NCI-H1694 (cell line): ENCODE results near the gene PPRC1.

ENCODE experiments used
- DNase-seq: peaks from one replicate; lab custom pipeline; 2025; lab: John Stamatoyannopoulos, UW

PPRC1 gene, protein sequence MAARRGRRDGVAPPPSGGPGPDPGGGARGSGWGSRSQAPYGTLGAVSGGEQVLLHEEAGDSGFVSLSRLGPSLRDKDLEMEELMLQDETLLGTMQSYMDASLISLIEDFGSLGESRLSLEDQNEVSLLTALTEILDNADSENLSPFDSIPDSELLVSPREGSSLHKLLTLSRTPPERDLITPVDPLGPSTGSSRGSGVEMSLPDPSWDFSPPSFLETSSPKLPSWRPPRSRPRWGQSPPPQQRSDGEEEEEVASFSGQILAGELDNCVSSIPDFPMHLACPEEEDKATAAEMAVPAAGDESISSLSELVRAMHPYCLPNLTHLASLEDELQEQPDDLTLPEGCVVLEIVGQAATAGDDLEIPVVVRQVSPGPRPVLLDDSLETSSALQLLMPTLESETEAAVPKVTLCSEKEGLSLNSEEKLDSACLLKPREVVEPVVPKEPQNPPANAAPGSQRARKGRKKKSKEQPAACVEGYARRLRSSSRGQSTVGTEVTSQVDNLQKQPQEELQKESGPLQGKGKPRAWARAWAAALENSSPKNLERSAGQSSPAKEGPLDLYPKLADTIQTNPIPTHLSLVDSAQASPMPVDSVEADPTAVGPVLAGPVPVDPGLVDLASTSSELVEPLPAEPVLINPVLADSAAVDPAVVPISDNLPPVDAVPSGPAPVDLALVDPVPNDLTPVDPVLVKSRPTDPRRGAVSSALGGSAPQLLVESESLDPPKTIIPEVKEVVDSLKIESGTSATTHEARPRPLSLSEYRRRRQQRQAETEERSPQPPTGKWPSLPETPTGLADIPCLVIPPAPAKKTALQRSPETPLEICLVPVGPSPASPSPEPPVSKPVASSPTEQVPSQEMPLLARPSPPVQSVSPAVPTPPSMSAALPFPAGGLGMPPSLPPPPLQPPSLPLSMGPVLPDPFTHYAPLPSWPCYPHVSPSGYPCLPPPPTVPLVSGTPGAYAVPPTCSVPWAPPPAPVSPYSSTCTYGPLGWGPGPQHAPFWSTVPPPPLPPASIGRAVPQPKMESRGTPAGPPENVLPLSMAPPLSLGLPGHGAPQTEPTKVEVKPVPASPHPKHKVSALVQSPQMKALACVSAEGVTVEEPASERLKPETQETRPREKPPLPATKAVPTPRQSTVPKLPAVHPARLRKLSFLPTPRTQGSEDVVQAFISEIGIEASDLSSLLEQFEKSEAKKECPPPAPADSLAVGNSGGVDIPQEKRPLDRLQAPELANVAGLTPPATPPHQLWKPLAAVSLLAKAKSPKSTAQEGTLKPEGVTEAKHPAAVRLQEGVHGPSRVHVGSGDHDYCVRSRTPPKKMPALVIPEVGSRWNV (N-terminal part only)

DNA sequence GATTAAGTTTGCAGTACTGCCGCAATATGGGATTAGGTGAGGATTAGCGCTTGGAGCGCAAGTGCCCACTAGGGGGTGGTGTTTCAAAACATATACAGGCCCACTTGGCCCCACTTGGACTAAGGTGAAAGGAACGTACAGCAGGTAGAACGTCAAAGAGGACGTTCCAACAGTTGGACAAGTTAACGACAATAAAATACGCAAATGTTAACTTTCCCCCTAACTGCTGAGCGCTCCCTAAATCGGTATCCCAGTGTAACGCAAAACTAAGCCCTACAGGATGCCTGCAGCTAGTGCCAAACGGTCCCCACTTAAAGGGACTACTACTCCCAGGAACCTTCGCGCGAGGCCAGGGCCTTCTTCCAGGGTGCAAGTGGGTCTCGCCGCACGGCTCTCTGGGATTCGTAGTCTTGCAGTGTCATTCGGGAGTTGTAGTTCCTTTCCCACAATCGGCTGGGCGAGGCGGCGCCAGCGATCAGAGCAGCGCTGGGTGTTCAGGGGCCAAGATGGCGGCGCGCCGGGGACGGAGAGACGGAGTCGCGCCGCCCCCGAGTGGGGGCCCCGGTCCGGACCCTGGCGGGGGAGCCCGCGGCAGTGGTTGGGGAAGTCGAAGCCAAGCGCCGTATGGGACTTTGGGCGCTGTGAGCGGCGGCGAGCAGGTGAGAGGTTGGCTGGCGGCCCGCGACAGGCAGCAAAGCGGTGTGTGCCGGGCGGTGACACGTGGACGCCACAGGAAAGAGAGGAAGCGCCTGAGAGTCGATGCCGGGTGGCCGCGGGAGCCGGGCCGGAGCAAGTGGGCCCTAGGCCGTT, at the start of gene PPRC1:
Gene PPRC1, plus strand, starts transcription at position 478 of the 810 bp plus-strand sequence. Its CDS starts 29 bp downstream, at position 507.
- DNase-seq: peak; percentile 96

DNA sequence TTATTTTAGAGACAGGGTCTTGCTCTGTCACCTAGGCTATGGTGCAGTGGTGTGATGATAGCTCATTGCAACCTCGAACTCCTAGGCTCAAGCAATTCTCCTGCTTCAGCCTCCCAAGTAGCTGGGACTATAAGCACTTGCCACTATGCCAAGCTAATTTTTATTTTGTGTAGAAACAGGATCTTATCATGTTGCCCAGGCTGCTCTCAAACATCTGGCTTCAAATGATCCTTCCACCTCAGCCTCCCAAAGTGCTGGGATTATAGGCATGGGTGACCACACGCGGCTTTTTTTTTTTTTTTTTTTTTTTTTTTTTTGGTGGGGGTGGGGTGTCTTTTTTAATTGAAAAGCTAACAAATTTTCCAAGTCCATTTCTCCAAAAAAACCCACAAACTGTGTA, 49.3 kb upstream of the PPRC1 start:
- DNase-seq: no peak

DNA sequence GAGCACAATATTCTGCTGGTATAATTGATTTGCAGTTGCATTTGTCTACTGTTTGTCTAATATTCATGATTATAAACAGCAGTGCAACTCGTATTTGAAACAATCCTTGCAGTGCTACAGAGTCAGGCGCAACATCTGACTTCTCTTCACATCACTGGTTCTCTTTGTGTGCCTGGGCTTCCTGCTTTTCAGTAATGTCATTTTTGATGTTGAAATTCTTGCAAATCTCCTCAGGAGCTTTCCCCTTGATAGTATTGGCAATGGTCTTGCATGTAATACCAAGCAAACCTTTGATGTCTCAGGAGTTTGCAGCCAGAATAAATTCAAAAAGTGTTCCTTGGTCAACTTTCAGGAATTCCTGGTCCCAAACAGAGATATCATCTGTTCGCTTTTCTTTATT, 47.5 kb upstream of the PPRC1 start:
- DNase-seq: no peak

DNA sequence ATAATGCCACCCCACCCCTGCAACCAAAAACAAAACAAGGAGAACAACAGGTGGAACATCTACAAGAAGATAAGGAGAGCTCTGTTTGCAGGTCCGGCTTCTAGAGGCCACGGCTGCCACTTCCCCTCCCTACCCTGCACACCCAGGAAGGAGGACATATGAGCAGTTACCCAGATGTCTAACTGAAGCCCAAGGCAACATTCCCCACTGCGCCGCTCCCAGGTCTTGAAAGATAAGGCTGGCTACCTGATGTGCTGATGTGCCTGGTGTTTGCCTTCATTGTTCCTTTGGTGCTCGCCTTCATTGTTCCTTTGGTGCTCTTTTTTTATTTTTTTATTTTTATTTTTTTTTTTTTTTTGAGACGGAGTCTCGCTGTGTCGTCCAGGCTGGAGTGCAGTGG, 46.6 kb upstream of the PPRC1 start:
- no peak for DNase-seq

DNA sequence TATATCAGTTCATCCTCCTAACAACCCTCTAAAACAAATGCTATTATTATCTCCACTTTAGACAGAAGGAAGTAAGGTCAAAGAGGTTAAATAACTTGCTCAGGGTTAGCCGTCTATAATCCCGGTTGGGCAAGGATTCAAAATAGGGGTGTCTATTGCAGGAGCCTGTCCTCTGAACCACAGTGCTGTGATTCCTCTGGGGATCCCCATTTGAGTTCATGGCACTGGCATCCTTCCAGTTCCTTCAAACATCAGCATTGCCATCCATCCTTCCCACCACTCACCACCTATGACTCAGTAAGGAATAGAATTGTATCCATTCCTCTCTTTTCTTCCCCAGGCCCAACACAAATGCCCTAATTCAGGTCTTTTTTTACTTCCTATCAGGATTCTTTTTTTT, 42.1 kb upstream of the PPRC1 start:
- DNase-seq: no peak

DNA sequence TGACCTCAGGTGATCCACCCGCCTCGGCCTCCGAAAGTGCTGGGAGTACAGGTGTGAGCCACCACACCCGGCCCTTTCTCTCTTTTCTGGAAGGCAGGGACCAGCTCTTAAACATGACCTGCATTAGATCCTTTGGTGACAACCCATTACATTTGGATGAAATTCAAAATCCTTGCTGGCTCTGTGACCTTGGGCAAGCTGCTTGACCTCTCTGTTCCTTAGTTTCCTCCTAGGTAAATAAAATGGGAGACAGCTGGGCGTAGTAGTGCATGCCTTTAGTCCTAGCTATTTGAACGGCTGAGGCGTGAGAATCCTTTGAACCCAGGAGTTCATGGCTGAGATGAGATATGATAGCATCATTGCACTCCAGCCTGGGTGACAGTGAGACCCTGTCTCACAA, 36.4 kb upstream of the PPRC1 start:
- no peak for DNase-seq

DNA sequence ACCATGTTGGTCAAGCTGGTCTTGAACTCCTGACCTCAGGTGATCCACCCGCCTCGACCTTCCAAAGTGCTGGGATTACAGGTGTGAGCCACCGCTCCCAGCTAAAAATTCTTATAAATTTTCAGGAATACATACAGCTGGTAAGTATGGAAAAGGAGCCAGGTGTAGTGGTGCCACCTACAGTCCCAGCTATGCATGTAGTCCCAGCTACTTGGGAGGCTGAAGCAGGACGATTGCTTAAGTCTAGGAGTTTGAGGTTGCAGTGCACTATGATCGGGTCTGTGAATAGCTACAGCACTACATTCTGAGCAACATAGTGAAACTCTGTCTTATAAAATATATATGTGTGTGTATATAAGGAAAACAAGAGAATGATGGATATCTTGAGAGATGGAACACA, 31.7 kb upstream of the PPRC1 start:
- no peak for DNase-seq

DNA sequence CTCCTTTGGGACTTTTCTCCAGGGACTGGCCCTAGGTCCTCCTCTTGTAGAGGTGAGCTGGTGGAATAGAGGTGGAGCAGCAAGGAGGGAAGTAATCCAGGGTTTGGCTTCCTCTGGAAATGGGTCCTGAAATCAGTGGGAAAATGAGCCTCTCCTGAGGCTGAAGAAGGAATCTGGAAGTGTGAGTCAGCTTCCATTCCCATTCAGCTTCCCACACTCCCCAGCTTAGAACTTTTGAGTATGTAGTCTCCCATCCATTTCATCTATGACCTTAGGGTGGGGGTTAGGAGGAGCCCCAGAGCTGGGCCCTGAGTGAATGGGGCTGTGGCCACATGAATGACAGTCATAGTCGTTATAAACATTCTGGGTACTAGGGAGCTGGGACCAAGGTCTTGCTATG, 30.4 kb upstream of the PPRC1 start:
- DNase-seq: no peak

DNA sequence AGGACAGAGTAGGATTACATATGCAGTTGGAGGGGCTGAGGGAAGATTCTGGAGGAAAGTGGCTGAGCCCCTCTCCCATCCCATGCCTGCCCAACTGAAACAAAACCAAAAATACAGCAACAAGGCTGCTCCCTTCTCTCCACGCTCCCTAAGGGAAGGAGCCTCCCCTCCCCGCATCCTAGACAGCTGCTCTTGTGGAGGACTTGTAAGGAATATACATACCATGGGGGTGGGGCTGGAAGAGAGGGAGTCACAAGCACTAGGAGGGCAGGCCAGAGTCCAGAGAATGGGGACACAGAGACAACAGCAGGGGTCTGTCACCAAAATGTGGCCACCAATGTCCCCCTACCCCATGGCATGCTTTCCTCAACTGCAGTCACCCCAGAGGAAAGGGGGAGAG, 25.8 kb upstream of the PPRC1 start:
- no peak for DNase-seq

DNA sequence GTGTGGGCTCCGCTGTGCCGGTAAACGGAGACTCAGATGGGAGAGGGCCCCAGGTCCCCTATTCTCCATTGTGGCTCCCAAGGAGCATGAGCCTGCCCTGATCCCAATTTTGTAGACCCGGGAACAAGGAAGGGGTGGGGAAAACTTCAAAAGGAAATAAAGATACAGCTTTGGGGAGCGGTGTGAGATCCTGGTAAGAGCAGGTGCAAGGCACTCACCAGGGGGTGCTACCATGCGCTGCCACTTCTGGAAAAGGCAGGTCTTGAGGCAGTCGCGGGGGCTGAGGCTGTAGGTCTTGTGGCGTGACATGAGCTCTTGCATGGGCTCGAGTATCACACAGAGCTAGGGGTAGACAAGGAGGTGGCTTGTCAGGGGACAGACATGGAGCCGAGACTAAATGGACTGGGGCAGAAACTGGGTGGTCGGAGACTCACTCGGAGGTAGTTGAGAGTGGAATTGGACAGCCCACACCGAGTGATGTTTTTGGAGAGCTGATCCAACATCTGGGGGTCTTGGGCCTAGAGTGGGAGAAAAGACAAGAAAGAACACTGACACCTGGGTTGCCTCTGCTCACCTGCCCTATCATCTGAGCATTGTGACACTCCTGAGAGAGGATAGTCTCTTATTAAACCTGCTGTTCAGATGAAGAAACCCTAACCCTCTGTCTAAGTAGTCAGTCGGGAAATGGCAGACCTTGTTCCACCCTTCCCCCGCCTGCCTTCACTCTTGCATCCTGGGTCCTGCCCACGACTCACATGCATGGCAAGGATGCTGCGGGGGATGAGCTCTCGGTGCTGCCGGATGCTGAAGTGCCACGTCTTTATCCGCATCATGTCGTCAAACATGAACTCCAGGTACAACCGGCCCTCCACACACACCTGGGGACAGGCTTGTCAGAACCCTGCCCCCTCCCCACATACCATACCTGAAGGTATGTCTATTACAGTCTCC, 23.4 kb upstream of the PPRC1 start:
- DNase-seq: no peak

DNA sequence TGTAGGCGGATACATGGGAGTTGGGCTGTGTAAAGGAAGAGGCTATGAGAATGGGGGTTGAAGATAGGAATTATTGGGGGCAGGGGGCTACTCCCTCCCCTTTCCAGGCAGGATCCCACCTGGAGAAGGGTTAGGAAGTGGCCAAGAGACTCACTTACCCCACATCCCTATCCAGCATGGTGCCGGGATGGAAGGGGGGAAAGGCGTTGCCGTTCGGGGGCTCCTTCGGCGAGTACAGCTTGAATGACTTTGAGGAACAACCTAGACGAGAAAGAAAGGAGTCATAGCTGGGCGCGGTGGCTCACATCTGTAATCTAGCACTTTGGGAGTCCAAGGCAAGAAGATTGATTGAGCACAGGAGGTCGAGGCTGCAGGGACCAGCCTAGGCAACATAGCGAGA, 21.6 kb upstream of the PPRC1 start:
- DNase-seq: no peak

DNA sequence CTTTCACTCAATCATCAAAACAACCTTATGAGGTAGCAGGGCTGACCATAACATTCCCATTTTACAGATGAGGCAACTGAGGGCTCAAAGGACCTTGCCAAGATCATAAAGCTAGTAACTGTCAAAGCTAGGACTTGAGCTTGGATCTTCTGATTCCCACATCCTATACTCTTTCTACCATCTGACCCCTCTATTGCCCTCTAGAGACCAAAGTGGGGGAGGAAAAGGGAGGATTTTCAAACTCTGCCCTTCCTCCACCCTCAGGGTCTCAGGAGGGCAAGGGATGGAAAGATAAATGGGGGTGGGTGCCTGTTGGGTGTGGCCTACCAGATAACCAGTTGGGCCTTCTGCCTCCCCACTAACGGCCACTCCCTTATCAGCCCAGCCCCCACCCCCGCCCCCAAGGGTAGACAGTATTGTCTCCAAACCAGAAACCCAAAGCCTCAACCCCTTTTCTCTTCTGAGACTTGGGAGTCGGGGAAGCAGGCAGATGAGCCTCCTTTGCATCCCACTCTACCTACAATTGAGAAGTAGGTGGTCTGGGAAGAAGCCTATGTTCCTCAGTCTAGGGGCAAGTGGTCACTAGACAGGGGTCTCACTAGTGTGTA, 20.5 kb upstream of the PPRC1 start:
- DNase-seq: no peak

DNA sequence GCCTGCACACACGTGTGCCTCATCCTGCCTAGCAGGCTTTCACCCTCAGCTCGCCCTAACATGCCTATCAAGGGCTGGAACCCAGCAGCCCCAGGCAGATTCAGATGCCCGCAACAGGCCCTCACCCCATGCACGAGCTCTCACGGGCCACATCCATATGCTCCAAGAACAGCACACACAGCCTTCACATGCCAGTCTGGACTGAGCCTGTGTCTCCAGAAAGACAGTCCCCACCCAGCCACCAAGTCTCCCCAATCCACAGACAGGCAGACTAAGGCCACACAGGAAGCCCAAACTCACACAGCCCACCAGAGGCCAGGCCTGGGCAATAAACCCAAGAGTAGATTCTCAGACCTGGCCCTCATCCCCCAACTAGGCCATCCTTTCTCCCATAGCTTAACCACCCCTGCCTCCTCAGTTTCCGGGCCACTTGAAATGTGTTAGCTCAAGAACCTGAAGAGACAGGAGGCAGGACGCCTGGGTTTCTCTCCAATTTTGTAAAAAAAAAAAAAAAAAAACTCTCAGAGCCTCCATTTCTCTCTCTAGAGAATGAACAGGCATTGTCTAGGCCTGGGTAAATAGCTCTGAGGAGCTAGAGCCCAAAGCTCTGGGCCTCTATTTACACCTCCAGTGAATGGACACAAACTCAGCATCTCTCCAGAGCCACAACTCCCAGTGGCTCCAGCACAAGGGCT, 19.4 kb upstream of the PPRC1 start:
- DNase-seq: no peak

DNA sequence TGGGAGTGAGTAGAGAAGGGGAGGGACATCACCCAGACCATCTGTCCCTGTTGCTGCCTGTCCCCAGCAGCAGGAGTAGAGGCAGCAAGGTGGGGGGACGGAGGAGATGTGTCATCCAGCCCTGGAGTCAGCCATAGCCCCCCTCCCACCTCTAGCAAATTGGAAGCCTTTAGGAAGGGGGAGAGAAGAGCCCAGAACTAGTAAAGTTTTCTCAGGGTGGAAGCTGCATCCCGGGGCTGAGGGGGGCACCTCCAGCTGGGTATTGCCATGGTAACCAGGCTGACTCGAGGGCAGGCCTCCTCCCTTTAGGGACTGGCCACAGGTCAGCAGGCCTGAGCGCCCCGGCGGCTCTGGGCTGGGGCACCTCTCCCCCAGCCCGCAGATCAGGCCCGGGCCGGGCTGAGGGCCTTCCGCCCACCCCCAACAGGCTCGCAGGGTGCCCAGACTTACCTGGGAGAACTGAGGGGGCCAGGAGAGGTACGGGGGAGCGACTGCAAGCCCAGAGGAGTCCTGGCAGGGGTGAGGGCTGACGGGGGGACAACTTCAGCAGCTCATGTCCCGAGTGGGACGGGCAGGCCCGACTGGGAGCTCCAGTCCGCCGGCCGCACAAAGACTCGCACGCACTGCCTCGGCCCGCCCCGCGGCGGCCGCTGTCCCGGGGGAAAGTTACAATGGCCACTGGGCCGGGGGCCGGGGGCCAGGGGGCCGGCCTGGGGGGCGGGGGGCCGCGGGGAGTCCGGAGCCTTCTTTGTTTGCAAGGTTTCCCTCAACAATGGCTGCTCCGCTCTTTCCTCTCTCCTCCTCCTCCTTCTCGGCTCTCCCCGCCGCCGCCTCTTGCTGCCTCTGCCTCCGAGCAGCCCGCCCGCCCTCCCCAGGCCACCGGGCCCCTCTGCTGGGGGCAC, 18.6 kb upstream of the PPRC1 start:
- DNase-seq: peak; percentile 57

DNA sequence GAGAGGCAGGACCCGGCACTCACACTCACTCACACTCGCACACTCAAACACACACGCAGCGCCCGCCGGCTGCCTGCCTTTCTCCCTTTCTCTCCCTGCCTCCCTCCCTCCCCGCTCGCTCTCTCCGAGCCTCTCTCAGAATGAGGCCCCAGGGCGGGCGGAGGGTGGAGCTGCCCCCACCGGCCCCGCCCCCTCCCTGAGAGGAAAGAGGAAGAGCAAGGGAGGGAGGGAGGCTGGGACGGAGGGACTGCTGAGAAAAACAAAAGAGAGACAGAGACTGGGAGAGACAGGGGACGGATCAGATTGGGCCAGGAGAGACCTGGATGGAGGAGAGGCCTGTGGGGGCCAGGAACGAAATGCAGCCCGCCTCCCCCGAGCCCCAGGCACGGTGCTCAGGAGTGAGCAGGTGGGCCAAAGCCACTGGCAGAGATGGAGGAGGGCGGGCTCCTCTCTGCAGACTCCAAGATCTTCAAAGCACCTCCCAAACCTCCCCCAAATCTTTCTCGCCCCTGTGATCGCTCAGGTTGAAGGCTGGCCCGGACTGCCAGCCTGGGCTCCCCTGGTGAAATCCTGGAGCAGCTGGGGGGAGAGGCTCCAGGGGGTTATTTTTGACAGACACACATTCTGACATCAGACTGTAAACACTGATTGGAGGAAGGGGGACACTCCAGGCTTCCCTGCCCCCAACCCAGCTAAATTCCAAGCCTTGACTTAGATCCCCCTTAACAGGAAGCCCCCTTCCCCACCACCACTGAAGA, 17.8 kb upstream of the PPRC1 start:
- peak; percentile 54 for DNase-seq

DNA sequence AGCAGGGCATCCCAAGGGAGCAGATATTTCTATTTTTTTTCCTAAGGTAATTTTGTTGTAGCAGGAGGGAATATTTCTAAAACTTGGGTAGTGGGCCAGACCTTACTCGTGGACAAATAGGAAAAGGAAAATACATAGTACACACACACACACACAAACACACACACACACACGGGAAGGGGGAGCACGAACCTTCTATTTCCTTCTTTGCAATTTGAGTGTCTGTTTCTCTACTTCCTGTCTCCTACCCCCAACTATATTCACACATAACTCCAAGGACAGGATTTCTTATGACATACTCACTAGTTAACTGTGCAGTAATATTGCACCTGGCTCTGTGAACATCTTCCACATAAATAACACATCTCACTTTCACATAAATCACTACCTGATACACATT, 17.1 kb upstream of the PPRC1 start:
- DNase-seq: no peak

DNA sequence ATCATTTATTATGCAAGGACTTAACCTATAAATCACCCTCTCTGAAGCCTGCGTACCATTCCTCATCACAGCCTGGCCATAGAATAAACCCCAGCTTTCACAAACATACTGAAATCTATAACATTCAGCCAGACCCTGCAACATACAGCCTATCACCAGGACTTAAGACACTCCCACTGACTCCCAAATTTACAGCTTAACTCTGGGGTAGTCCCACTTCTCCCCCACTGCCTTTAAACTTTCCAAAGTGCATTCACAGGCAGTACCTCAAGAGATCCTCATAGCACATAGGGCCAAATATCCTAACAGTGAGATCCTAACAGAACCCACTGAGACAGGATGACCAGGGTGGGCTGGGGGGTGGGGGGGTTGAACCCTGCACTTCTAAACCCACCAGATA, 16.2 kb upstream of the PPRC1 start:
- DNase-seq: no peak
